AG09309 (cell line): ENCODE data around the gene RECQL5.

Source experiments
- DNase-seq: peaks from one replicate; pipeline ENCODE4 v3.0.0-alpha.2; 2010; ENCODE audit warnings: low read depth
- H3K4me3 ChIP-seq: 2 replicates; pipeline ENCODE4 v1.5.1; 2011; ENCODE audit warnings: mild to moderate bottlenecking, low read depth, low read length, moderate library complexity; ENCODE audit not compliant: control insufficient read depth
- TF ChIP-seq, protein P1 (sequence below): IDR thresholded peaks from 2 replicates; pipeline ENCODE4 v1.5.1; 2011; ENCODE audit warnings: mild to moderate bottlenecking, low read depth, low read length, inconsistent platforms; ENCODE audit not compliant: insufficient read depth, control insufficient read depth; ENCODE audit errors: missing control alignments

The RECQL5 gene

DNA sequence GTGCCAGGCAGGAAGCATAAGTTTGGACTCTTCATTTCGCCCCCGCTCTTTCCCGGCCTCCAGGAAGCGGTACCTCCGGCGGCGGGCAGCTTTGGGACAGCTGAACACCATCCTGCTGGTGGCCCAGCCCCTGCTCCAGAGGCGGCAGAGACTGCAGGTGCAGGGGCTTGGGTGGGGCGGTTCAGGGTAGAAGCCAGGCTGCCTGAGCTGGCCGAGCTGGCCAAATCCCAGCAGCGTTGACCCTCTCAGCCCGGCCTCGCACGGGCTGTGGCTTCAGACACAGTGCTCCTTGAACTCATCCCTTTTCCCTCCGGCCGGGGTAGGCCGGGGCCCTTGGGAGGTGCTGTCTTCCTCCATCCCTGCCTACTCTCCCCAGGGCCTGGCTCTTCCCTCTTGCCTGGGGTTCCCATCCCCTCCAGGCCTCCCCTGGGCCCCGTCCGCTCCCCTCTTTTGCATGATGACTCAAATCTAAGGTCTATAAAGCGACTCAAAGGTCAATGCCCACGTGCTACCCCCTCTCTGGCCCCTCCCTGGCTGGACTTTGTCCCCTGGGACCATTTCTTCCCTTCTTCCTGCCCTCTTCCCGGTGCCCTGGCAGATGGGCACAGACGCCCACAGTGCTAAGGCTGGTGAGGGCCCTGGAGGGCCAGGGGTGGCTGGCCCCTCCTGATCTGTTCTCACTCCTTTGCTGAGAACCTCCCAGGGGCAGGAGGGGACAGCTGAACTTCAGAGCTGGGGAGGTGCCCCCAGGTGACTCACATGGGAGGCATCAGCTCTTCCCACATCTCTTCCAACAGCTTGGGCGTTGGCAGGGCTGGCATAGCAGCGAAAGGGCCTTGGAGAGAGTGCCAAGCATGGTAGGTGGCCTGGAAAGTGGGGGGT lies 56.6 kb downstream of the RECQL5 start:
- DNase-seq: no peak
- H3K4me3 ChIP-seq: no peak overlapping the region
- TF ChIP-seq, protein P1, sequence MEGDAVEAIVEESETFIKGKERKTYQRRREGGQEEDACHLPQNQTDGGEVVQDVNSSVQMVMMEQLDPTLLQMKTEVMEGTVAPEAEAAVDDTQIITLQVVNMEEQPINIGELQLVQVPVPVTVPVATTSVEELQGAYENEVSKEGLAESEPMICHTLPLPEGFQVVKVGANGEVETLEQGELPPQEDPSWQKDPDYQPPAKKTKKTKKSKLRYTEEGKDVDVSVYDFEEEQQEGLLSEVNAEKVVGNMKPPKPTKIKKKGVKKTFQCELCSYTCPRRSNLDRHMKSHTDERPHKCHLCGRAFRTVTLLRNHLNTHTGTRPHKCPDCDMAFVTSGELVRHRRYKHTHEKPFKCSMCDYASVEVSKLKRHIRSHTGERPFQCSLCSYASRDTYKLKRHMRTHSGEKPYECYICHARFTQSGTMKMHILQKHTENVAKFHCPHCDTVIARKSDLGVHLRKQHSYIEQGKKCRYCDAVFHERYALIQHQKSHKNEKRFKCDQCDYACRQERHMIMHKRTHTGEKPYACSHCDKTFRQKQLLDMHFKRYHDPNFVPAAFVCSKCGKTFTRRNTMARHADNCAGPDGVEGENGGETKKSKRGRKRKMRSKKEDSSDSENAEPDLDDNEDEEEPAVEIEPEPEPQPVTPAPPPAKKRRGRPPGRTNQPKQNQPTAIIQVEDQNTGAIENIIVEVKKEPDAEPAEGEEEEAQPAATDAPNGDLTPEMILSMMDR: no peak

GRCh38 chr17:75607086-75607485 lies 59.9 kb downstream of the RECQL5 start:
- DNase-seq: no peak
- TF ChIP-seq, protein P1: no peak
- H3K4me3 ChIP-seq: no peak overlapping the region

DNA sequence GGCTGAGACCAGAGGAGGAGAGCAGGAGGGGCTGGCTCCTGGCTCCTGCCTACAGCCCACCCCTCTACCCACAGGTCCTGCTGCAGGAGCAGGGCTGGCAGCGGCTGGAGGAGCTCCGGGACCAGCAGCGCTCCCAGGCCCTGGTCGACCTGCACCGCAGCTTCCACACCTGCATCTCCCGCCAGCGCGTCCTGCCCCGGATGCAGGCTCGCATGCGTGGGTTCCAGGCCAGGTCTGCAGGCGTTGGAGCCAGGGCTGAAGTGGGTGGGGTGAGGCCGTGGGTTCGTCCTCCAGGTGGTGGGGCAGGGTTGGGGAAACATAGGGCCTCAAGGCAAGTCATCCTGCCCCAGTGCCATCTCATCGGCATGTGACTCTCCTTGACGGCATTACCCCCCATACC lies 61.2 kb downstream of the RECQL5 start:
- H3K4me3 ChIP-seq: no peak overlapping the region
- TF ChIP-seq, protein P1: no peak
- DNase-seq: no peak

GRCh38 chr17:75604034-75604695 lies 62.8 kb downstream of the RECQL5 start:
- TF ChIP-seq, protein P1: no peak
- H3K4me3 ChIP-seq: no peak overlapping the region
- DNase-seq: no peak

GRCh38 chr17:75603123-75603522 lies 63.8 kb downstream of the RECQL5 start:
- H3K4me3 ChIP-seq: no peak overlapping the region
- TF ChIP-seq, protein P1: no peak
- no peak for DNase-seq

GRCh38 chr17:75602644-75603043 lies 64.3 kb downstream of the RECQL5 start:
- H3K4me3 ChIP-seq: no peak overlapping the region
- DNase-seq: no peak

More at GRCh38 chr17:75602644-75603043, 64.3 kb downstream of the RECQL5 start:
- TF ChIP-seq, protein P1: no peak
